Endodermal cell (in vitro differentiated cells): Measurements from ENCODE around the gene NRG2. TPM values are rescaled to one million over a fixed set of nuclear protein-coding genes. Genes with fewer than 3 reads are reported as not detected.

Source experiments
- DNase-seq: peaks from one replicate; pipeline ENCODE4 v3.0.0-alpha.2; 2017
- H3K27ac ChIP-seq: 2 replicates; pipeline ENCODE4 v1.5.1; 2013; ENCODE audit warnings: mild to moderate bottlenecking, low read depth, low read length, moderate library complexity
- H3K27me3 ChIP-seq: 2 replicates; pipeline ENCODE4 v1.6.1; 2013; ENCODE audit warnings: mild to moderate bottlenecking, low read length, moderate library complexity; ENCODE audit not compliant: insufficient read depth, control insufficient read depth, poor library complexity, severe bottlenecking
- H3K36me3 ChIP-seq: 2 replicates; pipeline ENCODE4 v1.7.0; 2013; ENCODE audit warnings: mild to moderate bottlenecking, low read length, moderate library complexity; ENCODE audit not compliant: control insufficient read depth, insufficient read depth
- H3K4me1 ChIP-seq: one replicate; pipeline ENCODE4 v1.7.0; 2013; ENCODE audit warnings: low read length; ENCODE audit not compliant: control insufficient read depth, insufficient read depth
- H3K4me3 ChIP-seq: 2 replicates; pipeline ENCODE4 v1.5.1; 2013; ENCODE audit warnings: mild to moderate bottlenecking, low read length, moderate library complexity
- H3K9ac ChIP-seq: 2 replicates; pipeline ENCODE4 v1.6.1; 2013; ENCODE audit warnings: mild to moderate bottlenecking, low read length, moderate library complexity; ENCODE audit not compliant: poor library complexity, severe bottlenecking; ENCODE audit errors: extremely low read depth
- H3K9me3 ChIP-seq: 2 replicates; pipeline ENCODE4 v1.6.1; 2013; ENCODE audit warnings: mild to moderate bottlenecking, low read length, moderate library complexity; ENCODE audit not compliant: control insufficient read depth
- H3K27ac Mint-ChIP-seq: 2 replicates; pipeline ENCODE4 v1.8.0; 2020; ENCODE audit warnings: mixed read lengths
- H3K27me3 Mint-ChIP-seq: 2 replicates; pipeline ENCODE4 v1.8.0; 2021; ENCODE audit warnings: mild to moderate bottlenecking, mixed read lengths; ENCODE audit not compliant: insufficient read depth
- H3K36me3 Mint-ChIP-seq: 2 replicates; pipeline ENCODE4 v1.8.0; 2020; ENCODE audit warnings: low read depth, mixed read lengths
- H3K4me1 Mint-ChIP-seq: 2 replicates; pipeline ENCODE4 v1.8.0; 2020; ENCODE audit warnings: mixed read lengths
- H3K4me3 Mint-ChIP-seq: 2 replicates; pipeline ENCODE4 v1.8.0; 2020; ENCODE audit warnings: mild to moderate bottlenecking, moderate library complexity, mixed read lengths
- H3K9me3 Mint-ChIP-seq: 2 replicates; pipeline ENCODE4 v1.8.0; 2020; ENCODE audit warnings: mild to moderate bottlenecking, mixed read lengths
- WGBS, 2 experiments: methylation state at CpG; one replicate each; pipeline versions ENCODE4 v1.1.5 to v1.1.7; 2013; ENCODE audit warnings: missing lambda C conversion rate in 2 of 2, mixed read lengths in 1 of 2; ENCODE audit not compliant: insufficient coverage in 1 of 2, insufficient read length in 1 of 2; 5-methylcytosine and 5-hydroxymethylcytosine counted together
- total RNA-seq, 2 donors: library from RNA; stranded (reverse); fragmentation: NEBNext Ultra II Directional in 1 of 2; extraction: Animal tissue kit (Norgen Biotek cat#: 25700) in 1 of 2; gene quantifications; 2 replicates in 1 of 2; 3 replicates in 1 of 2; pipeline ENCODE4 v1.2.1, GENCODE V29; 2021
- TF ChIP-seq, protein P1 (sequence below): fragments of 200-600 bp; sonication (generic); conservative IDR thresholded peaks from 2 replicates; pipeline ENCODE4 v1.5.0; 2021; ENCODE audit warnings: antibody characterized with exemption, mild to moderate bottlenecking

Gene NRG2
- total RNA-seq, 2 donors from 2014 or later, result 10.8 to 12.5 TPM

DNA sequence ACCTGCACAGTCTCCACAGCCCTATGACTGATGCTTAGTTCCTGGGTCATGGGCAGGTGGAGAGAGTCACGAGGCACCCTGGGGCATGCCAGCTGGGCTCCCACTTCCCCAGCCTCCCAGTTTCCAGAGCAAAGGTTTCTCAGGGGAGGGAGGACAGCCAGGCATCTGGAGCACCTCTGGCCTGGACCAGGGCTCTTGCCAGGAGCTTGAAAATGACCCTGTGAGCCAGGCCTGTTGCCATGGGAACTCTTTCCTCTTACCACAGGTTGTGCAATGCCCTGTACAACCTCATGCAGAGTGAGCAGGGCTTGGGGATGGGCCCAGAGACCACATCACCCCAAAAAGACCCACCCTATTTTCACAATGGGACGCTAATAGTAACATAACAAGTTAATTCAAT is 134.3 kb downstream of the NRG2 start:
- DNase-seq, result peak; percentile 36
- H3K27me3 Mint-ChIP-seq, result peaks cover 24% of the 10 kb centered on the region
- H3K9me3 Mint-ChIP-seq, result no peaks in the 10 kb centered on the region
- H3K27me3 ChIP-seq, result peaks cover 61% of the 10 kb centered on the region
- H3K4me1 Mint-ChIP-seq, result peaks cover 4% of the 10 kb centered on the region
- H3K9me3 ChIP-seq, result no peaks in the 10 kb centered on the region
- peaks cover 4% of the 10 kb centered on the region for H3K4me1 ChIP-seq
- H3K36me3 Mint-ChIP-seq, result no peaks in the 10 kb centered on the region
- H3K36me3 ChIP-seq, result no peaks in the 10 kb centered on the region
- no peak overlapping the region for H3K9ac ChIP-seq
- 77 to 89% methylated on average over 1 to 2 of the region's 2 CpGs for WGBS, 2 experiments
- H3K4me3 ChIP-seq, result no peak overlapping the region
- TF ChIP-seq, protein P1, sequence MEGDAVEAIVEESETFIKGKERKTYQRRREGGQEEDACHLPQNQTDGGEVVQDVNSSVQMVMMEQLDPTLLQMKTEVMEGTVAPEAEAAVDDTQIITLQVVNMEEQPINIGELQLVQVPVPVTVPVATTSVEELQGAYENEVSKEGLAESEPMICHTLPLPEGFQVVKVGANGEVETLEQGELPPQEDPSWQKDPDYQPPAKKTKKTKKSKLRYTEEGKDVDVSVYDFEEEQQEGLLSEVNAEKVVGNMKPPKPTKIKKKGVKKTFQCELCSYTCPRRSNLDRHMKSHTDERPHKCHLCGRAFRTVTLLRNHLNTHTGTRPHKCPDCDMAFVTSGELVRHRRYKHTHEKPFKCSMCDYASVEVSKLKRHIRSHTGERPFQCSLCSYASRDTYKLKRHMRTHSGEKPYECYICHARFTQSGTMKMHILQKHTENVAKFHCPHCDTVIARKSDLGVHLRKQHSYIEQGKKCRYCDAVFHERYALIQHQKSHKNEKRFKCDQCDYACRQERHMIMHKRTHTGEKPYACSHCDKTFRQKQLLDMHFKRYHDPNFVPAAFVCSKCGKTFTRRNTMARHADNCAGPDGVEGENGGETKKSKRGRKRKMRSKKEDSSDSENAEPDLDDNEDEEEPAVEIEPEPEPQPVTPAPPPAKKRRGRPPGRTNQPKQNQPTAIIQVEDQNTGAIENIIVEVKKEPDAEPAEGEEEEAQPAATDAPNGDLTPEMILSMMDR, result no peak
- H3K27ac Mint-ChIP-seq, result no peak overlapping the region
- H3K4me3 Mint-ChIP-seq, result no peak overlapping the region
- H3K27ac ChIP-seq, result no peak overlapping the region

DNA sequence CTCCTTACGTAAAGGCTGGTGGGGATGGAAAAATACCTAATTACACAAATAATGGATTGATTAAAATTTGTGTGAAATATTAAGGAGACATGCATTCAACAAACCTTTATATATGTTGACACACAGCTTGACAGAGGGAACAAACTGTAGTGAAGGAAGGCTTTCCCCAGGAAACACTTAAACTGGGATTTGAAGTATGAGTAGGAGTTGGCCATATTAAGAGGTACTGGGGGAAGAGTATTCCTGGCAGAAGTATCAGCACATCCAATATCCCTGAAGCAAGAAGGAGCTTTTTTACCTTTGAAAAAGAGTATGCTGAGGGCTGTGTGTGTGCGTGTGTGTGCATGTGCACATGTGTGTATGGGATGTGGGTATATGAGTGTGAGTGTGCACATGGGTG is 136.4 kb downstream of the NRG2 start:
- no peak overlapping the region for H3K27ac ChIP-seq
- no peak overlapping the region for H3K9ac ChIP-seq
- Mint-ChIP-seq H3K27me3 (peaks cover 33% of the 10 kb centered on the region), H3K36me3 (no peaks in the 10 kb centered on the region), H3K9me3 (no peaks in the 10 kb centered on the region), H3K27ac (no peak overlapping the region), H3K4me1 (peaks cover 12% of the 10 kb centered on the region), H3K4me3 (no peak overlapping the region)
- peak; percentile 19 for DNase-seq
- no peaks in the 10 kb centered on the region for H3K36me3 ChIP-seq
- H3K4me1 ChIP-seq, result peaks cover 20% of the 10 kb centered on the region
- TF ChIP-seq, protein P1, result no peak
- no peak overlapping the region for H3K4me3 ChIP-seq
- no peaks in the 10 kb centered on the region for H3K9me3 ChIP-seq
- H3K27me3 ChIP-seq, result peaks cover 82% of the 10 kb centered on the region
- 89% methylated on average over 1 of the region's 2 CpGs; no CpG with 5 or more reads in 1 of the 2 experiments for WGBS, 2 experiments

DNA sequence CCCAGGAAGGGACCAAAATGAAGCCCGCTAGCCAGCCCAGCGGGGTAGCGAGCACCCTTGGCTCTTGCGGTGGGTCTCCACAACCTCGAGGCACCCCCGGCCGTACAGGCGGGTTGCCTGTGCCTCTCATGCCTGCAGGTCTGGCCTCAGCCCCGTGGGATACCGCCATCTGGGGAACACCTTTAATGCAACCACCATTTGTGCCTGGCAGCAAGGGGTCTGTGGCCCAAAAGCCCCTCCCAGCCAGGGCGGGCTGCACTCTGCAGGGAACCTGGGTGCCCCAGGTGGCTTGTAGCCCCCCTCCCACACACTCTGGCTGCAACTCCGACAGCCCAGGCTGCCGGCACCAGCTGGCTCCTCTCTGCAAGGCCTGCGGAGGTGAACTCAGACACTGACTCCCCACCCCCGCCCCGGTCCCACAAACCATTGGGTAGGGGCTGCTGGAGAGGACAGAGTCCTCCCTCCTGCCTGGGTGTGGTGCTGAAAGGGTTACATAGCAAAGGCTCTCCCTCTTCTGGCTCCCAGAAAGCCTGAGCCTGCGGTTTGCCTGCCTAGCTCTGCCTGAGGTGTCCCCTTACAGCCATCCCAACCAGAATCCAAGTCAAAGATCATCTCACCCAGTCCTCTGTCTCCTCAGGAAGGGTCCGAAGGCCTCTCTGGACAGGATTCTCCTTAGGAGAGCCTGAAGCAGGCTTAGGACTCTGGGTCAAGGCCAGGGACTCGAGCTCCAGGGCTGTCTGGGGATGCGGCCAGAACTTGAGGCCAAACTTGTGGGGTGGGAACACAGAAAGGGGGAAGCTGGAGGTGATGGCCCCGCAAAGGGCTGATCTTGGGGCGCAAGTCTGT is 138.1 kb downstream of the NRG2 start:
- Histone ChIP-seq H3K36me3 (no peaks in the 10 kb centered on the region), H3K4me1 (peaks cover 23% of the 10 kb centered on the region), H3K9ac (no peak overlapping the region), H3K9me3 (no peaks in the 10 kb centered on the region), H3K27me3 (peaks cover 93% of the 10 kb centered on the region), H3K27ac (no peak overlapping the region), H3K4me3 (peak overlapping the region; percentile 73)
- TF ChIP-seq, protein P1, result no peak
- no peak overlapping the region for H3K27ac Mint-ChIP-seq
- 16 to 21% methylated on average over 7 to 22 of the region's 22 CpGs for WGBS, 2 experiments
- H3K27me3 Mint-ChIP-seq, result peaks cover 40% of the 10 kb centered on the region
- H3K4me1 Mint-ChIP-seq, result peaks cover 12% of the 10 kb centered on the region
- no peaks in the 10 kb centered on the region for H3K36me3 Mint-ChIP-seq
- DNase-seq, result peak; percentile 89
- H3K4me3 Mint-ChIP-seq, result peak overlapping the region; percentile 51
- no peaks in the 10 kb centered on the region for H3K9me3 Mint-ChIP-seq
